ENCODE results near the gene CDH13. TPM values are rescaled to one million over a fixed set of nuclear protein-coding genes. Genes with fewer than 3 reads are reported as not detected.

Gene CDH13
- total RNA-seq, 4 donors from 2014 or later: 6.4 to 19.7 (median 11.7) TPM

GRCh38 chr16:82814059-82814458 is 187.3 kb downstream of the CDH13 start:
- no peak for TF ChIP-seq CTCF (IDR thresholded peaks at IDR 0.05; ENCODE audit: low read depth)

- TF ChIP-seq CTCF (IDR thresholded peaks at IDR 0.05; ENCODE audit: low read depth): no peak
These were observed 192.5 kb downstream of the CDH13 start for GRCh38 chr16:82819286-82819685.

- TF ChIP-seq CTCF (IDR thresholded peaks at IDR 0.05; ENCODE audit: low read depth): no peak
These were observed 194.1 kb downstream of the CDH13 start for GRCh38 chr16:82820855-82821254.

GRCh38 chr16:82824408-82824807 is 197.6 kb downstream of the CDH13 start:
- TF ChIP-seq CTCF (IDR thresholded peaks at IDR 0.05; ENCODE audit: low read depth): no peak

- TF ChIP-seq CTCF (IDR thresholded peaks at IDR 0.05; ENCODE audit: low read depth): no peak
These were observed 202.5 kb downstream of the CDH13 start for GRCh38 chr16:82829301-82829700.

GRCh38 chr16:82830944-82831343 is 204.2 kb downstream of the CDH13 start:
- TF ChIP-seq CTCF (IDR thresholded peaks at IDR 0.05; ENCODE audit: low read depth): no peak

GRCh38 chr16:82832821-82833220 is 206.1 kb downstream of the CDH13 start:
- TF ChIP-seq CTCF (IDR thresholded peaks at IDR 0.05; ENCODE audit: low read depth): no peak
